ENCODE data around the gene MPC1L. TPM values are rescaled to one million over a fixed set of nuclear protein-coding genes. Genes with fewer than 3 reads are reported as not detected.
"Not testable (repeated sequence)": the region's sequence is repeated elsewhere in the genome, so short reads cannot be mapped to it uniquely, and the experiment has no call there.

Gene MPC1L
- total and polyA plus RNA-seq, 4 donors: not detected

DNA sequence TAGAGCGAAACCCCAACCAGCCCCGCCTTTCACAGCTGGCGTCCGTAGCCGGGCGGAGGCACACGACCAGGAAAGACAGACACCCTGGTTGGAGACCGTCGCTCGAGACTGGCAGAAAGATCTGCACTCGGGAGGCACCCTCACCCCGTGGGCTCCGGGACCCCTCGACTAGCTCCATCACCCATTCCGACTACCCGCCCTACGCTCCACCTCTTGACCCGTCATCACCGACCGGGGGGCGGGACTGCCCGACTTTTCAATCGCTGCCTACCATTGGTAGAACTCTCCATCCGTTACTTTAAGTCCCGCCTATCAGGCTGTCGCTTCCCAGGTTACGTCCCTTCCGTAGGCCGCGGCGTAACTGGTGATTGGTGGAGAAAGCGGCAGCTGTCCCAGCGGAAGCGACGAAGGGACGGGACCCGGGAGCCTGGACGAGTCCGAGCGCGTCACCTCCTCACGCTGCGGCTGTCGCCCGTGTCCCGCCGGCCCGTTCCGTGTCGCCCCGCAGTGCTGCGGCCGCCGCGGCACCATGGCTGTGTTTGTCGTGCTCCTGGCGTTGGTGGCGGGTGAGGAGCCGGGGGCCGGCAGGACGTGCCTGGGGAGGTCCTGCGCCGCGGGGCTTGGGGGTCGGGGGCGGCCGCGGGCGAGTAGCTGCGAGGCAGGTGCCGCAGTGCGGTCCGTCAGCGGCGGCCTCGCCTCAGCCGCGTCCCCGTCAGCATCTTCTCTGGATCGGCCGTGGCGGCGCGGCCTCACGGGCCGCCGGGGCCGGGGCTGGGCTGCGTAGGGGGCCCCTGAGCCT lies 42.5 kb upstream of the MPC1L start, which contains the start of gene ATP6AP2:
Gene ATP6AP2, plus strand, starts transcription at position 434 of the 799 bp plus-strand sequence. Its CDS starts 96 bp downstream, at position 530.
- Histone ChIP-seq H3K9me3 (ENCODE audit: control insufficient read depth in 4 of 4, low read length in 3 of 4) (no peaks in the 10 kb centered on the region), H3K27ac (ENCODE audit: low read depth in 1 of 2, low read length in 2 of 2) (peak within 1 kb of the TSS; percentile 74 to 91), H3K4me3 (ENCODE audit: low read depth in 1 of 3, low read length in 3 of 3) (peak within 1 kb of the TSS; percentile 68 to 90 (median 81)), H3K9ac (ENCODE audit: low read depth in 1 of 2, low read length in 2 of 2) (peak within 1 kb of the TSS; percentile 53 to 65), H3K27me3 (ENCODE audit: control insufficient read depth in 4 of 4, insufficient read depth in 4 of 4, low read length in 3 of 4) (no peaks in the 10 kb centered on the region), H3K36me3 (ENCODE audit: control insufficient read depth in 4 of 4, insufficient read depth in 3 of 4, low read depth in 1 of 4, low read length in 3 of 4) (no peaks in the 10 kb centered on the region), H3K4me1 (ENCODE audit: control insufficient read depth in 4 of 4, insufficient read depth in 4 of 4, low read length in 3 of 4) (peaks cover 0 to 13% (median 3%) of the 10 kb centered on the region in 4 donors)
- WGBS: under 1% methylated on average over 89 of the region's 89 CpGs
- TF ChIP-seq SP1 (IDR thresholded peaks at IDR 0.05): peak; percentile 69
- TF ChIP-seq NR2F2 (IDR thresholded peaks at IDR 0.05): peak; percentile 67
- TF ChIP-seq, protein P1, sequence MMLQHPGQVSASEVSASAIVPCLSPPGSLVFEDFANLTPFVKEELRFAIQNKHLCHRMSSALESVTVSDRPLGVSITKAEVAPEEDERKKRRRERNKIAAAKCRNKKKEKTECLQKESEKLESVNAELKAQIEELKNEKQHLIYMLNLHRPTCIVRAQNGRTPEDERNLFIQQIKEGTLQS (IDR thresholded peaks at IDR 0.05): no peak
- TF ChIP-seq, protein P2, sequence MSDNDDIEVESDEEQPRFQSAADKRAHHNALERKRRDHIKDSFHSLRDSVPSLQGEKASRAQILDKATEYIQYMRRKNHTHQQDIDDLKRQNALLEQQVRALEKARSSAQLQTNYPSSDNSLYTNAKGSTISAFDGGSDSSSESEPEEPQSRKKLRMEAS (IDR thresholded peaks at IDR 0.05): no peak
- no peak for TF ChIP-seq RXRA (IDR thresholded peaks at IDR 0.05)
- TF ChIP-seq GABPA (IDR thresholded peaks at IDR 0.05 in 1 of 2, conservative IDR thresholded peaks at IDR 0.05 in 1 of 2): peak; percentile 56 to 85
- TF ChIP-seq RAD21 (IDR thresholded peaks at IDR 0.05): no peak
- DNase-seq (ENCODE audit: low spot score): peak; percentile 88

DNA sequence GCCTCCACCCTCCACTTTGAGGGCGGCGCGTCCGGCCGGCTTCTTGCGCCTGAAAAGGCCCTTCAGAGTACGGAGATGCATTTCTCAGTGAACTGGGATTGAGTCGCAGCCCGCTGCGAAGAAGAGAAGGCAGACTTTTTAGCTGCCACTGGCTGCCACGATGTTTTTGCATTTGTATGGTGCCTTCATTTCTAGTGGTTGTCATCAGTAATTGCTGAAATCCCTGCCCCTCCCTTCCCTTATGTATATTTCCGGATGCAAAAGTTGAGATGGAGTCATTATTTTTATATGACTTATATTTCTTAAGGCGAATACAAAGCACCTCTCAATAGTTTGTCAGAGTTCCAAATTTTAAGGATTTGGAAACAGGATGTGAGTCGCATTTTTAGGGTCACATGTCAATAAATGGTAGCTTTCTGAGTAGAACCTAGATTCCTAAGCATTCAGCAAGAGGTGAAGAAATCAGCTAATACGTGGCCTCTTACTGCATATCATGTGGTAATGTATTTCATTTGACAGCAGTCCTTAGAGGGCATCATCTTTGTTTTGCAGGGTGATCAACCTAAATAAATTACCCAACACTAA lies 41.8 kb upstream of the MPC1L start:
- peaks cover 0 to 13% (median 3%) of the 10 kb centered on the region in 4 donors for H3K4me1 ChIP-seq (ENCODE audit: control insufficient read depth in 4 of 4, insufficient read depth in 4 of 4, low read length in 3 of 4)
- peak overlapping the region; percentile 74 to 91 for H3K27ac ChIP-seq (ENCODE audit: low read depth in 1 of 2, low read length in 2 of 2)
- no peak for DNase-seq (ENCODE audit: low spot score)
- H3K27me3 ChIP-seq (ENCODE audit: control insufficient read depth in 4 of 4, insufficient read depth in 4 of 4, low read length in 3 of 4): no peaks in the 10 kb centered on the region
- no peaks in the 10 kb centered on the region for H3K36me3 ChIP-seq (ENCODE audit: control insufficient read depth in 4 of 4, insufficient read depth in 3 of 4, low read depth in 1 of 4, low read length in 3 of 4)
- H3K9me3 ChIP-seq (ENCODE audit: control insufficient read depth in 4 of 4, low read length in 3 of 4): no peaks in the 10 kb centered on the region
- TF ChIP-seq JUND (IDR thresholded peaks at IDR 0.05): no peak
- TF ChIP-seq, protein P2 (IDR thresholded peaks at IDR 0.05): no peak
- no peak for TF ChIP-seq FOXA1 (IDR thresholded peaks at IDR 0.05)
- no peak for TF ChIP-seq SP1 (IDR thresholded peaks at IDR 0.05)
- peak overlapping the region; percentile 53 to 65 for H3K9ac ChIP-seq (ENCODE audit: low read depth in 1 of 2, low read length in 2 of 2)
- H3K4me3 ChIP-seq (ENCODE audit: low read depth in 1 of 3, low read length in 3 of 3): peak overlapping the region; percentile 26 to 90 (median 81)
- 2% methylated on average over 15 of the region's 15 CpGs for WGBS

DNA sequence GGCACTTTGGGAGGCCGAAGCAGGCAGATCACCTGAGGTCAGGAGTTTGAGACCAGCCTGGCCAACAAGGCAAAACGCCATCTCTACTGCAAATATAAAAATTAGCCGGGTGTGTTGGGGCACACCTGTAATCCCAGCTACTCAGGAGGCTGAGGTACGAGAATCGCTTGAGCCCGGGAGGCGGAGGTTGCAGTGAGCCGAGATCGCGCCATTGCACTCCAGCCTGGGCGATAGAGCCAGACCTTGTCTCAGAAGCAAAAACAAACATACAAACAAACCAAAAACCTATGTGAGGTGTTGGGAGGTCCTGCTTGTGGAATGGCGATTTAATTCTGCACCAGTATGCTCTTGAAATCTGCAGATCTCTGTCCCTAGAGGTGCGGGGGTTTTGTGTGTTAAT lies 41.0 kb upstream of the MPC1L start:
- peaks cover 0 to 13% (median 3%) of the 10 kb centered on the region in 4 donors for H3K4me1 ChIP-seq (ENCODE audit: control insufficient read depth in 4 of 4, insufficient read depth in 4 of 4, low read length in 3 of 4)
- not testable (repeated sequence) for DNase-seq (ENCODE audit: low spot score); H3K36me3 ChIP-seq (ENCODE audit: control insufficient read depth in 4 of 4, insufficient read depth in 3 of 4, low read depth in 1 of 4, low read length in 3 of 4); H3K9me3 ChIP-seq (ENCODE audit: control insufficient read depth in 4 of 4, low read length in 3 of 4); H3K9ac ChIP-seq (ENCODE audit: low read depth in 1 of 2, low read length in 2 of 2); H3K27me3 ChIP-seq (ENCODE audit: control insufficient read depth in 4 of 4, insufficient read depth in 4 of 4, low read length in 3 of 4); H3K27ac ChIP-seq (ENCODE audit: low read depth in 1 of 2, low read length in 2 of 2); H3K4me3 ChIP-seq (ENCODE audit: low read depth in 1 of 3, low read length in 3 of 3)
- 95% methylated on average over 13 of the region's 13 CpGs for WGBS

DNA sequence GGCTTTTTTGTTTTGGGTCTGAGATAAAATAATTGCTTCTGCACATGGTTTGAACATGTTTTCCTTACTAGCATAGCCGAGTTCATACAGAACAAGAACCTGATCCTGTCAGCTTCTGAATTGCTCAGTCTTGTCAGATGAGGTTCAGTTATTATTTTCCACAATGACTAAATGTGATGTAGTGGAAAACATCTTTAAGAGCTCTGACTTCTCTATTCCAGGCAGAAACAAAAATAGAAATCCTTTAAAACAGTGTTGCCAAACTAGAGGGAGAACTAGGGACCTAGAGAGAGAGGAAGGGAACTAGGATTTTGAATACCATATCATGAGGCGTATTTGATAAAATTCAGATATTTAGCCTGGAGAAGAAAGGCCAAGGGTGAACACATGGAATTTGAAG lies 40.4 kb upstream of the MPC1L start:
- TF ChIP-seq GABPA (IDR thresholded peaks at IDR 0.05 in 1 of 2, conservative IDR thresholded peaks at IDR 0.05 in 1 of 2) (no peak), SP1 (IDR thresholded peaks at IDR 0.05) (no peak), EGR1 (IDR thresholded peaks at IDR 0.05; ENCODE audit: low read depth in 2 of 2) (no peak), HNF4A (conservative IDR thresholded peaks at IDR 0.05) (no peak), FOXA1 (IDR thresholded peaks at IDR 0.05) (no peak), HNF4G (IDR thresholded peaks at IDR 0.05) (no peak), TAF1 (conservative IDR thresholded peaks at IDR 0.05) (no peak), NR2F2 (IDR thresholded peaks at IDR 0.05) (no peak), RXRA (IDR thresholded peaks at IDR 0.05) (no peak)
- TF ChIP-seq, protein P1 (IDR thresholded peaks at IDR 0.05): no peak
- TF ChIP-seq, protein P3, sequence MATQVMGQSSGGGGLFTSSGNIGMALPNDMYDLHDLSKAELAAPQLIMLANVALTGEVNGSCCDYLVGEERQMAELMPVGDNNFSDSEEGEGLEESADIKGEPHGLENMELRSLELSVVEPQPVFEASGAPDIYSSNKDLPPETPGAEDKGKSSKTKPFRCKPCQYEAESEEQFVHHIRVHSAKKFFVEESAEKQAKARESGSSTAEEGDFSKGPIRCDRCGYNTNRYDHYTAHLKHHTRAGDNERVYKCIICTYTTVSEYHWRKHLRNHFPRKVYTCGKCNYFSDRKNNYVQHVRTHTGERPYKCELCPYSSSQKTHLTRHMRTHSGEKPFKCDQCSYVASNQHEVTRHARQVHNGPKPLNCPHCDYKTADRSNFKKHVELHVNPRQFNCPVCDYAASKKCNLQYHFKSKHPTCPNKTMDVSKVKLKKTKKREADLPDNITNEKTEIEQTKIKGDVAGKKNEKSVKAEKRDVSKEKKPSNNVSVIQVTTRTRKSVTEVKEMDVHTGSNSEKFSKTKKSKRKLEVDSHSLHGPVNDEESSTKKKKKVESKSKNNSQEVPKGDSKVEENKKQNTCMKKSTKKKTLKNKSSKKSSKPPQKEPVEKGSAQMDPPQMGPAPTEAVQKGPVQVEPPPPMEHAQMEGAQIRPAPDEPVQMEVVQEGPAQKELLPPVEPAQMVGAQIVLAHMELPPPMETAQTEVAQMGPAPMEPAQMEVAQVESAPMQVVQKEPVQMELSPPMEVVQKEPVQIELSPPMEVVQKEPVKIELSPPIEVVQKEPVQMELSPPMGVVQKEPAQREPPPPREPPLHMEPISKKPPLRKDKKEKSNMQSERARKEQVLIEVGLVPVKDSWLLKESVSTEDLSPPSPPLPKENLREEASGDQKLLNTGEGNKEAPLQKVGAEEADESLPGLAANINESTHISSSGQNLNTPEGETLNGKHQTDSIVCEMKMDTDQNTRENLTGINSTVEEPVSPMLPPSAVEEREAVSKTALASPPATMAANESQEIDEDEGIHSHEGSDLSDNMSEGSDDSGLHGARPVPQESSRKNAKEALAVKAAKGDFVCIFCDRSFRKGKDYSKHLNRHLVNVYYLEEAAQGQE (IDR thresholded peaks at IDR 0.05): no peak
- H3K36me3 ChIP-seq (ENCODE audit: control insufficient read depth in 4 of 4, insufficient read depth in 3 of 4, low read depth in 1 of 4, low read length in 3 of 4): no peaks in the 10 kb centered on the region
- 87% methylated on average over 2 of the region's 2 CpGs for WGBS
- no peak overlapping the region for H3K9ac ChIP-seq (ENCODE audit: low read depth in 1 of 2, low read length in 2 of 2)
- no peak overlapping the region for H3K4me3 ChIP-seq (ENCODE audit: low read depth in 1 of 3, low read length in 3 of 3)
- H3K27me3 ChIP-seq (ENCODE audit: control insufficient read depth in 4 of 4, insufficient read depth in 4 of 4, low read length in 3 of 4): no peaks in the 10 kb centered on the region
- H3K9me3 ChIP-seq (ENCODE audit: control insufficient read depth in 4 of 4, low read length in 3 of 4): no peaks in the 10 kb centered on the region
- H3K27ac ChIP-seq (ENCODE audit: low read depth in 1 of 2, low read length in 2 of 2): no peak overlapping the region
- no peak for DNase-seq (ENCODE audit: low spot score)
- H3K4me1 ChIP-seq (ENCODE audit: control insufficient read depth in 4 of 4, insufficient read depth in 4 of 4, low read length in 3 of 4): peaks cover 0 to 13% (median 3%) of the 10 kb centered on the region in 4 donors
